Measurements from ENCODE around the gene CCDC51.

DNA sequence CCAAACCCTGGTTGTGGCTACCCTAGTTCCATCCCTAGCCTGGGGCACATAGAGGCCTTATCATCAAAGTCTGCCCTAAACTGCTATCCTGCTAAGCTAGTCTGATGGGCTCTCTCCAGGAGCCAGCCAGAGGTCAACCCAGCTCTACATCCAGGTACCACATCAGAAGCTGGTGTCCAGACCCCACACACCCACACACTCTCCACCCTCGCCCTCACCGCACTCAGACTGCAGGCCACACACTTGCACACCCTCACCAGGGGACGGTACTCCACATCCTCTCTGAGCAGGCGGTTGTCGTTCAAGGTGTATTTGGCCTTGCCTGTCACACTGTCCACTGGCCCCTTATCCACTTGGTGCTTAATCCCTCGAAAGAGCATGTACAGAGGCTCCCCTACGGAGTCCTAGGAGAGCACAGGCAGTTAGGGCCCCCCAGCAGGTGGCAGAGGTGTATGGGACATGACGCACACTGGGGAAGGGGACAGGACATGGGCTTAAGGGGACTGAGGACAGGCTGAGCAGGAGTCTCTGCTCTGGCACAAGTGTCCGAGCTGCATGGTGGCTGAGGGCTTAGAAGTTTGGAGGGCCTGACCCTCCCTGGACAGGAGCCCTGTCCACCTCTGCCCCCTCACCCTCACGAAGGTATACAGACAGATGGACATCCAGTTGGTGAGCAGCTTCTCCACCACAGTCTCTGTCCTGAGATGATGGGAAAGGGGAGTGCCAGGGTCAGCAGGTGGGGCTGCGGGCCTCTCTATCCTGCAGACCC, 28.1 kb downstream of the CCDC51 start:
- TF ChIP-seq CTCF (IDR thresholded peaks at IDR 0.05; ENCODE audit: low read depth, low read length) (no peak), EZH2phosphoT487 (IDR thresholded peaks at IDR 0.05; ENCODE audit: low read depth) (no peak)
